COR-L47 (cell line): ENCODE data around the gene ELF1.
"Not testable (repeated sequence)": the region's sequence is repeated elsewhere in the genome, so short reads cannot be mapped to it uniquely, and the experiment has no call there.

Experiments
- DNase-seq: peaks from one replicate; lab custom pipeline; 2025; lab: John Stamatoyannopoulos, UW

ELF1 gene

DNA sequence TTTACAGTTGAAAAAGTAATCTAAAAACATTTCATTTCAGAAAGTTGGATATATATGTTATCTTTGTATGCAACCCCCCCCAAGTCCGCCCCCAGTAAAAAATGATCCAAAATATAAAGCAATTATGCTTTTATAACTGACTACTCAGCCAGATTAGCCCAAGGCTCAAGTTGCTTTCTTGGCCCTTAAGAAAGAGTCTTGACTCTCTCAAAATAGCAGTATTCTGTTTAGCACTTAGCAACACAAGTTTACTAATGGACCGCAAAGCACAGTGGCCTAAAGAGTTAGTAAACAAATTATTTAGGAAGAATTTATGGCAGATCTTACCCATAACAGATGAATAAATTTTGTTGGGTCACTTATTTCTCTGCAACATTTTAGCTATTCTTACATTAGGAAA, 86.9 kb downstream of the ELF1 start:
- DNase-seq, result no peak

DNA sequence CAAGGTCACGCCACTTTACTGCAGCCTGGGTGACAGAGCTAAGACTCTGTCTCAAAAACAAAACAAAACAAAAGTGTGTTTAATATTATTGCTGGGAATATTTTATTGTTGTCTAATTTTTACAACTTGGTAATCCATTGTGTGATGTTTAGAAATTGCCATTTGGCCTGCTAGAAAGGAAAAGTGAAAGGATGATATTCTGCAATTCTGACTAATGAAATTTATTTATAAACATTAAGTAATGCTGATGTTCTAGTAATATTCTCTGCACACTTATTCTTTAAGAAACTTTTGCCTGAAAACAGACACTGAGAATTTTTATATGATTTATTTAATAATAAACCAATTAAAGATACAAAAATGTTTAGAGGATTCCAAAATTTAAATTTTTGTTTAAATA, 87.4 kb downstream of the ELF1 start:
- no peak for DNase-seq

- DNase-seq, result not testable (repeated sequence)
Observed at GRCh38 chr13:40929883-40930282, 89.2 kb downstream of the ELF1 start.

DNA sequence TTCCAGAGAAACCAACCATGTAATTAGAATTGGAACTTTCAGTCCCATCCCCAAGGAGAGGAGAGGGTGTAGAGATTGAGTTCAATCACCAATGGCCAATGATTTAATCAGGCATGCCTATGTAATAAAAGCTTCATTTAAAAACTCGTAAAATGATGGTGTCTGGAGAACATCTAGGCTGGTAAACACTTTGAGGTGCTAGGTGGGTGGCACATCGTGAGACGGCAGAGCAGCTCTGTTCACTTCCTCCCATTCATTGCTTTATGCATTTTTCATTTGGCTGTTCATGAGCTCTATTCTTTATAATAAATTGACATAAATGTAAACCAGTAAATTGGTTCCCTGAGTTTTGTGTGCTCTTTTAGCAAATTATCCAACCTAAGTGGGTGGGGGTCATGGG, 90.1 kb downstream of the ELF1 start:
- no peak for DNase-seq

GRCh38 chr13:40927929-40928328, 91.2 kb downstream of the ELF1 start:
- DNase-seq, result no peak

GRCh38 chr13:40923867-40924266, 95.2 kb downstream of the ELF1 start:
- DNase-seq, result no peak

DNA sequence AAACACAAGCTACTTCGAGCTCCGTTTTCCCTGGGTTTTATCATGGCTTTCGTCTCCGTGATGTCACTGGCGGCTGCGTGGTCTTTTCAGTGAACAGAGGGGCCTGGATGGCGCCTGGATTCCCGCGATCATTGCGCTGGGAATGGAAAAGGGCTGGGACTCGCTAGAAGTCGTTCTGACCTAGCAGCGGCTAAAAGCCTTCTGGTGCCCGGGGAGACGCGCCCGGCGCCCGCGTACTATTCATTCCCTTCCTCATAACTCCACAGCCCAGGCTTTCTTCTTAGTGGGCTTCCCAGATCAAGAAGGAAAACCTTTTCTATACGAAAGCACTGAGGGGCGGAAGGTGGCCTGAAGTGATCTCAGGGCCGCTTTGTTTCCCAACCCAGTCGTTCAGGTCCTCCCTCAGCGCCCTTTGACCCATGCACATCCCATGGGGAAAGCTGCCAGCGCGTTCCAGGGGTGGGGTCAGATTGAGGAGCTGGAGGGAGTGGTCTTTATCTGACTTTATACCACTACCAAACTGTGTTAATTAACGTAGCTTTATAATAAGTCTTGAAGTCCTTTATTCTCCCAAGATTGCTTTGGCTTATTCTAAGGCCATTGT, 96.6 kb downstream of the ELF1 start:
- DNase-seq, result no peak

DNA sequence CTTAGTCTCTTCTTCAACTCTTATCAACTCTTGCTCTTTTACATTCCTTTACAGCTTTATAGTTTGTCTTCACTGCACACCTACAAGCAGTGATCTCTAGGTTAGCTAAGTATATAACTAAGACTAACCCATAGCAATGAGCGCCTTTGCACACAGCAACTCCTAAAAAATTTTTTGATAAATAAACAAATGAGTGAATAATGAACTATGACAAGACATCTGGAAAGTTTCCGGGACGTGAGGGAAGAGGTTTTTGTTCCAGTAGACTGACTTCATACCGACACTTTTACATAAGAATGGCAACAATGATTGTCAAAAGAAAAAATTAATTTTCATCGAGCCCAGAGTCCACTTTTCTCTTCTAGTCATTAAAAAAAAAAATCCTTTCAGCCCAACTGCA, 98.3 kb downstream of the ELF1 start:
- no peak for DNase-seq

GRCh38 chr13:40919901-40920300, 99.2 kb downstream of the ELF1 start:
- not testable (repeated sequence) for DNase-seq

GRCh38 chr13:40916207-40916998, 102.7 kb downstream of the ELF1 start:
- DNase-seq, result no peak

DNA sequence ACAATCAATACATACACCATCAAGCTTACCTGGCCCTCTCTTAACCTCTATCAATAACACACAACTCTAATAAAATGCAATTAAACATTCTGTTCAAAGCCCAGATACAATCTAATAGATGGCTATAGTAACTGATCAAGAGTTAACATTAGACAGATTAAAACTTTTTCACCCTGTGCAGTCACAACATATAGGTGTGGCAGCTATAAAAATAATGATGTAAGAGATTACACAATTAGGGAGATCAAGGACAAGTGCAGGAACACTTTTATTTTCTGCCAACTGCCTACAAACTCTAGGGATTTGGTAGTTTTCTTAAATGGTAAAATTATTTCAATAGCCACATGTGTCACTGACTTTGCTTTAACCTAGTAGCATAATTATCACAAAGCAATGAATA, 104.3 kb downstream of the ELF1 start:
- DNase-seq, result not testable (repeated sequence)

DNA sequence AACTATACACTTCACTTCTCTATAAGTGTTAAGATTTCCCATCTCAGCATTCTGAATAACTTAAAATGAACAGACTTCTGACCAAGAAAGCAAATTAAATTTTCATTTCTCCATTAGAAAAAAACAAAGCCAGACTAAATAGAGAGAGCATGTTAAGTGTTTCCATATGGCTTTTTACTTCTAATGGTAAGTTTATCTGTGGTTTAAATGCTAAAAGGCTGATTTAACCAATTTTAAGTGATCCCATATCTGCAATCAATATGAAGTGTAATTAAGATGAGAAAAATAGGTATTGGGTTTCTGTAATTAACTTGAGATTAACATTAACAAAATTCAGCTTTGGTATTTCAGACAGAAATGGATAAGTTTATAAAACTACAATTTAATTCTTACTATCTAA, 107.8 kb downstream of the ELF1 start:
- DNase-seq, result no peak

DNA sequence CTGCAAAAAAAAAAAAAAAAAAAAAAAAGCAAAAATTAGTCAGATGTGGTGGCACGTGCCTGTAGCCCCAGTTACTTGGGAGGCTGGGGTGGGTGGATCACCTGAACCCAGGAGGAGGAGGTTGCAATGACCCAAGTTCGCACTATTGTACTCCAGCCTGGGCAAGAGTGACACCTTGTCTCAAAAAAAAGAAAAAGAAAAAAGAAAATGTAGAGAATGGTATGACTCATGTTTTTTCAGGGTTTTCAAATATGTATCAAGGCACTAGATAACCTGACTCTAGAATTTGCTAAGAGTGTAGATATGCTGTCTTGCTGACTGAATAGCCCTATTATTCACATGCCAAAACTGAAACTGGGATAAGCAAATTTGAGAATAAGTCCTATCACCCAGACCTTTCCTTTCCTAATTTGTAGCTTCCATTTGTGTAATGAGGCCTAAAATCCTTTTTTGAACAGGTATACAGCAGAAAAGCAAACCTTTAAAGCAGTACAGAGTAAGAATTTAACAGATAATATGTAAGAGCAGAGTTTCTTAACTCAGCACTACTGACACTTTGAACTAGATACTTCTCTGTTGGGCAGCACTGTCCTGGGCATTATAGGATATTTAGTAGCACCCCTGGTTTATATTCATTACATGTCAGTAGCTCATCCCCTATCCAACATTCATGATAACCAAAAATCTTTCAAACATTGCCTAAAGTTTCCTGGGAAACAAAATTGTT, 108.6 kb downstream of the ELF1 start:
- DNase-seq, result no peak

DNA sequence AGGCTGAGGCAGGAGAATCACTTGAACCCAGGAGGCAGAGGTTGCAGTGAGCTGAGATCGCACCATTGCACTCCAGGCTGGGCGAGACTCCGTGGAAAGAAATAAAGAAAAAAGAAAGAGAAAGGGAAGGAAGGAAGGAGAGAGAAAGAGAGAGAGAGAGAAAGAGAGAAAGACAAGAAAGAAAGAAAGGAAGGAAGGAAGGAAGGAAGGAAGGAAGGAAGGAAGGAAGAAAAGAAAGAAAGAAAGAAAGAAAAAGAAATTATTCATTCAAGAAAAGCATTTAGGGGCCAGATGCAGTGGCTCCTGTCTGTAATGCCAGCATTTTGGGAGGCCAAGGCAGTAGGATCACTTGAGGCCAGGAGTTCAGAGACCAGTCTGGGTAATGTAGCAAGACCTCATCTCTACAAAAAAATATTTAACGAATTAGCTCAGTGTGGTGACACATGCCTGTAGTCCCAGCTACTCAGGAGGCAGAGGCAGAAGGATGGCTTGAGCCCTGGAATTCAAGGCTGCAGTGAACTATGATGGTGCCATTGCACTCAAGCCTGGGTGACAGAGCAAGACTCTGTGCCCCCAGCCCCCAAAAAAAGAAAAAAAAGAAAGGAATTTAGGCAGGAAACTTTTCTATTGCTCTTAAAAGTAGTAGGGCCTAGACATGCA, 109.4 kb downstream of the ELF1 start:
- DNase-seq, result not testable (repeated sequence)

DNA sequence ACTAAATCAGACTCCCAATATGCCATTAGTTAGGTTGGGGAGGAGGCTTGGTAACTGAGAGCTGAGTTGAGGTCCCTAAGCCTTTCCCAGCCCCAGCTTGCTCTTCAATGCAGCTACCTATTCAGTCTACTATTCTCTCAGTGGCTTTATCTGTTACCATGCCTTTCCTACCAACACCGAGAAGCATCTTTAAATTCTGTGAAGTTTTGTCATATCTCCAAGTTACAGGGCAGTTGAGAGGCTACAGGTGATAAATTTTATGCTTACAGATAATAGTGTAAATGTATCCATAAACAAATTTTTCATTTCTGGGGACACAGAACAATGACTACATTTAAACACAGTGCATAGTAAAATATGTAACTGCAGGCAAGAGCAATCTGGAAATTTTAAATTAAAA, 110.6 kb downstream of the ELF1 start:
- DNase-seq, result no peak

- DNase-seq, result not testable (repeated sequence)
Observed at GRCh38 chr13:40901032-40901431, 118.1 kb downstream of the ELF1 start.

DNA sequence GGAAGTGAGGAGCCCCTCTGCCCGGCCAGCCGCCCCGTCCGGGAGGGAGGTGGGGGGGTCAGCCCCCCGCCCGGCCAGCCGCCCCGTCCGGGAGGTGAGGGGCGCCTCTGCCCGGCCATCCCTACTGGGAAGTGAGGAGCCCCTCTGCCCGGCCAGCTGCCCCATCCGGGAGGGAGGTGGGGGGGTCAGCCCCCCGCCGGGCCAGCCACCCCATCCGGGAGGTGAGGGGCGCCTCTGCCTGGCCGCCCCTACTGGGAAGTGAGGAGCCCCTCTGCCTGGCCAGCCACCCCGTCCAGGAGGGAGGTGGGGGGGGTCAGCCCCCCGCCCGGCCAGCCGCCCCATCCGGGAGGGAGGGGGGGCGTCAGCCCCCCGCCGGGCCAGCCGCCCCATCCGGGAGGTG, 118.5 kb downstream of the ELF1 start:
- not testable (repeated sequence) for DNase-seq

DNA sequence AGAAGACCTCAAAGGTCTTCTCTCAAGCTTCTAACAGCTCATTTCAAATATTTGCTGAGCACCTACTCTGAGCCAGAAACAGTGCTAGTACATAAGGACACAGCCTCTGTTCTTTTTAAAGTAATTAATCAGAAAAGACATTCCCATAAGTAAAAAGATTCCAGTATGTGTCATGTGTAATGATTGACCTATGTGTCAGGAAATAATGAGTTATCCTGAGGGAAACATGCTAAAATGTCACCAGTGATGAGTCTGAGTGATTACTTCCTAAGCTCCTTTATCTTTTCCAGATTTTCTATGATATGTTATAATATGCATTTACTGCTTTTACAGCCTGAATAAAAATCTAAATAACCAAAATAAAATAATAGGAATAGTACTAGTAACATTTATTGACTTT, 122.1 kb downstream of the ELF1 start:
- no peak for DNase-seq

- no peak for DNase-seq
Observed at GRCh38 chr13:40895227-40896184, 123.6 kb downstream of the ELF1 start.

DNA sequence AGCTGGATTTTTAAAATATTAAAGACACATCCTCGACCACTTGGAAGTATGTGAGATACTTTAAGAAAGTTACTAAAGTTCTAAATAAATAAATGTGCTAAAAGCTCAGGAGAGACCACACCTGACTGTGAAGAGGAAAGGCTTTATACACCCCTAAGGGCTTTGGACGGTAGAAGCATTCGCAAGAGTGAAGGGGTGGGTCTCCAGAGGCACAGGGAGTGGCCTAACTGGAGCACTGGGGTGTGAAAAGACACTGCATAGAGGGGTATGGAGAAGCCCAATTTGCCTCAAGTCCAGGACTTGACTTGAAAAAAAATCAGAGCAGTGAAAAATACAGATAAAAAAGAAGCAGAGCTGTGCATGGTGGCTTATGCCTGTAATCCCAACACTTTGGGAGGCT, 125.5 kb downstream of the ELF1 start:
- DNase-seq, result not testable (repeated sequence)

DNA sequence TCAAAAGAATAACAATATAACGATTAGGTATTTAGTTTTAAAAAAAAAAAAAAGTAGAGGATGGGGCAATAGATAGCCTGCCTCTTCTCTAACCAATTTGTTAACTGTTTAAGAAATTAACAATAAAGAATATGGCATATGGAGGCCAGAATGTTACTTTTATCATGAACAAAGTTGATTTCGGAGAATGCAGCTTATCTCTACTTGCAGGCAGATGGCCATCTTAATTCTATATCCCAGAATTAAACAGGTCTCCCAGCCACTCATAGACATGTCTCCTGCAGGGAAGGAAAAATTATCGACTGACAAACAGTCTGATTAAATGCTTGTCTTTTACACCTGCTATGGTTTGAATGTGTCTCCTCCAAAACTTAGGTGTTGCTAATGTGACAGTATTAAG, 133.1 kb downstream of the ELF1 start:
- DNase-seq, result no peak
